ENCODE measurements around the gene MPP3. TPM values are rescaled to one million over a fixed set of nuclear protein-coding genes. Genes with fewer than 3 reads are reported as not detected.

MPP3 gene
- total and polyA plus RNA-seq, 9 of the 15 experiments (the other 6 are each of a cell fraction or from before 2014, with no cell fraction given): 0.41 to 10.4 (median 4.5) TPM

DNA sequence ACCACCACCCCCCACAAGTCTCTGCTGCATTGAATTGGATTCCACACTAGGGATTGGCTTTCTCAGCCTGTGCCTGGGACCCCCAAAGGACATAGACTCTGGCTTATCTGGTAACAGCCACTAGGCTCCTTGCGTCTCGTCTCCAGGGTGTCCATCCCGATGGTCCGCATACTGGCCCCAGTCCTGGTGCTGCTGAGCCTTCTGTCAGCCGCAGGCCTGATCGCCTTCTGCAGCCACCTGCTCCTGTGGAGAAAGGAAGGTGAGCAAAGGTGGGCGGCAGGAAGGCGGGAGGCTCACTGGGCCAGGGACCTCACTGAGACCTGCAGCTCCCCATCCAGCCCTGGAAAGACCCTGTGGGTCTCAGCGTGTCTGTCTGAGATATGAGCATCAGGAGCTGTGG lies 22.1 kb upstream of the MPP3 start (continued):
- no peak for TF ChIP-seq FOS (IDR thresholded peaks at IDR 0.05; ENCODE audit: extremely low read depth, insufficient read length)
- TF ChIP-seq ZNF79 (CRISPR knock-in tag; IDR thresholded peaks at IDR 0.05; ENCODE audit: low read depth): no peak
- TF ChIP-seq, protein P1, sequence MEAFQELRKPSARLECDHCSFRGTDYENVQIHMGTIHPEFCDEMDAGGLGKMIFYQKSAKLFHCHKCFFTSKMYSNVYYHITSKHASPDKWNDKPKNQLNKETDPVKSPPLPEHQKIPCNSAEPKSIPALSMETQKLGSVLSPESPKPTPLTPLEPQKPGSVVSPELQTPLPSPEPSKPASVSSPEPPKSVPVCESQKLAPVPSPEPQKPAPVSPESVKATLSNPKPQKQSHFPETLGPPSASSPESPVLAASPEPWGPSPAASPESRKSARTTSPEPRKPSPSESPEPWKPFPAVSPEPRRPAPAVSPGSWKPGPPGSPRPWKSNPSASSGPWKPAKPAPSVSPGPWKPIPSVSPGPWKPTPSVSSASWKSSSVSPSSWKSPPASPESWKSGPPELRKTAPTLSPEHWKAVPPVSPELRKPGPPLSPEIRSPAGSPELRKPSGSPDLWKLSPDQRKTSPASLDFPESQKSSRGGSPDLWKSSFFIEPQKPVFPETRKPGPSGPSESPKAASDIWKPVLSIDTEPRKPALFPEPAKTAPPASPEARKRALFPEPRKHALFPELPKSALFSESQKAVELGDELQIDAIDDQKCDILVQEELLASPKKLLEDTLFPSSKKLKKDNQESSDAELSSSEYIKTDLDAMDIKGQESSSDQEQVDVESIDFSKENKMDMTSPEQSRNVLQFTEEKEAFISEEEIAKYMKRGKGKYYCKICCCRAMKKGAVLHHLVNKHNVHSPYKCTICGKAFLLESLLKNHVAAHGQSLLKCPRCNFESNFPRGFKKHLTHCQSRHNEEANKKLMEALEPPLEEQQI (IDR thresholded peaks at IDR 0.05): no peak

DNA sequence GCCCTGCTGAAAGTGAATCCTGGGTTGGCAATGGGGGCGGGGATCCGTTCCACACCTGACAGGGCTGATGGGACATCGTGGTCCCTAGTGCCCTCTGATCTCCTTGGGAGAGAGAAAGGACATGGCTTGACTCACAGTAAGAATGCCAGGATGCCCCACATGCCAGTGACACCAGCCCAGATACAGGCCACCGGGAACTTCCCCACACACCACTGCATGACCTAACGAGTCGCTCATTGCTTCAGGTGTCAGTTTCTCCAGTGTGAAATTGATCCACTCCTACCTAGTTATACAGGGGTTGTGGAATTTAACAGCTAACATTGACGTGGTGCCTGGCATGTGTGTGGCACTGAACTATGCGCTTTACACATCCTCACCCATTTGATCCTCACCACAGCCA lies 21.6 kb upstream of the MPP3 start:
- Histone ChIP-seq H3K4me2 (ENCODE audit: insufficient read depth, low read length) (no peak overlapping the region), H4K20me1 (replicated peaks; ENCODE audit: control insufficient read depth, insufficient read depth, low read length) (peaks cover 3% of the 10 kb centered on the region; the same call in 1 of the 2 replicates), H2AFZ (ENCODE audit: low read depth, low read length) (no peak overlapping the region), H3K27ac (ENCODE audit: extremely low read depth, low read depth, low read length) (no peak overlapping the region), H3K9me3 (replicated peaks; ENCODE audit: control insufficient read depth, insufficient read depth, low read depth, low read length) (no peaks in the 10 kb centered on the region), H3K79me2 (ENCODE audit: control insufficient read depth, insufficient read depth, low read length) (no peaks in the 10 kb centered on the region), H3K36me3 (ENCODE audit: control insufficient read depth, insufficient read depth, low read length) (no peaks in the 10 kb centered on the region), H3K9me1 (ENCODE audit: control insufficient read depth, insufficient read depth, low read length) (no peaks in the 10 kb centered on the region), H3K4me3 (no peak overlapping the region), H3K27me3 (ENCODE audit: control insufficient read depth in 2 of 2, insufficient read depth in 2 of 2, low read length in 2 of 2) (peaks cover 40 to 81% of the 10 kb centered on the region in 2 experiments; a peak in 4 of 5 replicates), H3K9ac (ENCODE audit: insufficient read depth in 1 of 2, low read depth in 2 of 2, low read length in 2 of 2) (no peak overlapping the region), H3K4me1 (replicated peaks in 1 of 2; ENCODE audit: control insufficient read depth in 2 of 2, insufficient read depth in 2 of 2, low read length in 2 of 2) (no peaks in the 10 kb centered on the region; a peak in 1 of 5 replicates)
- intact Hi-C loops (cut with micrococcal nuclease) (no loop called here), in situ Hi-C loops (cut with MboI) (no loop called here)
- FAIRE-seq (no peak), ATAC-seq (no peak), DNase-seq (ENCODE audit: extremely low read depth in 1 of 4, low spot score in 3 of 4) (no peak)
- ChIA-PET CTCF (ENCODE audit: low intra/inter-chr PET ratio) (no interaction called here), POLR2A (interaction anchor here (0.6 kb wide), 1 partner anchor 69 kb away, joined by 3 read pairs; no protein-coding TSS in a partner anchor)
- no TSS peak for BruUV-seq (replicated peaks)
- WGBS (ENCODE audit: insufficient coverage, low coverage, missing lambda C conversion rate): 0% methylated on average over 7 of the region's 8 CpGs
- TF ChIP-seq, protein P2, sequence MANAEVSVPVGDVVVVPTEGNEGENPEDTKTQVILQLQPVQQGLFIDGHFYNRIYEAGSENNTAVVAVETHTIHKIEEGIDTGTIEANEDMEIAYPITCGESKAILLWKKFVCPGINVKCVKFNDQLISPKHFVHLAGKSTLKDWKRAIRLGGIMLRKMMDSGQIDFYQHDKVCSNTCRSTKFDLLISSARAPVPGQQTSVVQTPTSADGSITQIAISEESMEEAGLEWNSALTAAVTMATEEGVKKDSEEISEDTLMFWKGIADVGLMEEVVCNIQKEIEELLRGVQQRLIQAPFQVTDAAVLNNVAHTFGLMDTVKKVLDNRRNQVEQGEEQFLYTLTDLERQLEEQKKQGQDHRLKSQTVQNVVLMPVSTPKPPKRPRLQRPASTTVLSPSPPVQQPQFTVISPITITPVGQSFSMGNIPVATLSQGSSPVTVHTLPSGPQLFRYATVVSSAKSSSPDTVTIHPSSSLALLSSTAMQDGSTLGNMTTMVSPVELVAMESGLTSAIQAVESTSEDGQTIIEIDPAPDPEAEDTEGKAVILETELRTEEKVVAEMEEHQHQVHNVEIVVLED (CRISPR knock-in tag; IDR thresholded peaks at IDR 0.05): no peak
- TF ChIP-seq NCOR1 (IDR thresholded peaks at IDR 0.05): no peak
- no peak for TF ChIP-seq SOX6 (IDR thresholded peaks at IDR 0.05)
- TF ChIP-seq RB1 (IDR thresholded peaks at IDR 0.05; ENCODE audit: low read depth): no peak
- TF ChIP-seq, protein P3, sequence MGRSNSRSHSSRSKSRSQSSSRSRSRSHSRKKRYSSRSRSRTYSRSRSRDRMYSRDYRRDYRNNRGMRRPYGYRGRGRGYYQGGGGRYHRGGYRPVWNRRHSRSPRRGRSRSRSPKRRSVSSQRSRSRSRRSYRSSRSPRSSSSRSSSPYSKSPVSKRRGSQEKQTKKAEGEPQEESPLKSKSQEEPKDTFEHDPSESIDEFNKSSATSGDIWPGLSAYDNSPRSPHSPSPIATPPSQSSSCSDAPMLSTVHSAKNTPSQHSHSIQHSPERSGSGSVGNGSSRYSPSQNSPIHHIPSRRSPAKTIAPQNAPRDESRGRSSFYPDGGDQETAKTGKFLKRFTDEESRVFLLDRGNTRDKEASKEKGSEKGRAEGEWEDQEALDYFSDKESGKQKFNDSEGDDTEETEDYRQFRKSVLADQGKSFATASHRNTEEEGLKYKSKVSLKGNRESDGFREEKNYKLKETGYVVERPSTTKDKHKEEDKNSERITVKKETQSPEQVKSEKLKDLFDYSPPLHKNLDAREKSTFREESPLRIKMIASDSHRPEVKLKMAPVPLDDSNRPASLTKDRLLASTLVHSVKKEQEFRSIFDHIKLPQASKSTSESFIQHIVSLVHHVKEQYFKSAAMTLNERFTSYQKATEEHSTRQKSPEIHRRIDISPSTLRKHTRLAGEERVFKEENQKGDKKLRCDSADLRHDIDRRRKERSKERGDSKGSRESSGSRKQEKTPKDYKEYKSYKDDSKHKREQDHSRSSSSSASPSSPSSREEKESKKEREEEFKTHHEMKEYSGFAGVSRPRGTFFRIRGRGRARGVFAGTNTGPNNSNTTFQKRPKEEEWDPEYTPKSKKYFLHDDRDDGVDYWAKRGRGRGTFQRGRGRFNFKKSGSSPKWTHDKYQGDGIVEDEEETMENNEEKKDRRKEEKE (IDR thresholded peaks at IDR 0.05; ENCODE audit: borderline replicate concordance in 1 of 2, control insufficient read depth in 1 of 2, low read depth in 2 of 2, low read length in 1 of 2): no peak
- no peak for TF ChIP-seq CCNT2 (IDR thresholded peaks at IDR 0.05; ENCODE audit: borderline replicate concordance, extremely low read depth, insufficient read length, low read depth, low read length)
- no peak for TF ChIP-seq COPS2 (conservative IDR thresholded peaks at IDR 0.05)
- TF ChIP-seq RAD51 (IDR thresholded peaks at IDR 0.05; ENCODE audit: borderline replicate concordance, low read depth): no peak
- no peak for TF ChIP-seq ZNF717 (CRISPR knock-in tag; IDR thresholded peaks at IDR 0.05)
- TF ChIP-seq SAFB (IDR thresholded peaks at IDR 0.05; ENCODE audit: borderline replicate concordance, low read depth, low read length): no peak

All from K562 (cell line).